Posterior vena cava (tissue), 2 donors: ENCODE measurements around the gene TLK1. TPM values are rescaled to one million over a fixed set of nuclear protein-coding genes. Genes with fewer than 3 reads are reported as not detected.
A peak's percentile ranks its signal among the peaks of the same experiment; 100 is the strongest.

Source experiments
- DNase-seq: peaks from one replicate; pipeline ENCODE4 v3.0.0-alpha.2; 2020; ENCODE audit warnings: low spot score
- intact Hi-C, 2 donors: fragments of 100-400 bp; cut with DNase I; formaldehyde crosslinking; loops; one replicate each; pipeline versions ENCODE4 v1.14.1 to v1.14.2; 2022 to 2023
- total RNA-seq, 2 donors: library from RNA; stranded (reverse); fragmentation: NEBNext Ultra II Directional; extraction: Animal tissue kit (Norgen Biotek cat#: 25700); gene quantifications; one replicate each; pipeline ENCODE4 v1.2.1, GENCODE V29; 2021
- donor health status: DM: yes; HTN: yes; CAD: no.
- donor health status: DM: yes; HTN: yes; CAD: no.

Gene TLK1
- total RNA-seq, 2 donors from 2014 or later = 48.6 to 55.3 TPM

DNA sequence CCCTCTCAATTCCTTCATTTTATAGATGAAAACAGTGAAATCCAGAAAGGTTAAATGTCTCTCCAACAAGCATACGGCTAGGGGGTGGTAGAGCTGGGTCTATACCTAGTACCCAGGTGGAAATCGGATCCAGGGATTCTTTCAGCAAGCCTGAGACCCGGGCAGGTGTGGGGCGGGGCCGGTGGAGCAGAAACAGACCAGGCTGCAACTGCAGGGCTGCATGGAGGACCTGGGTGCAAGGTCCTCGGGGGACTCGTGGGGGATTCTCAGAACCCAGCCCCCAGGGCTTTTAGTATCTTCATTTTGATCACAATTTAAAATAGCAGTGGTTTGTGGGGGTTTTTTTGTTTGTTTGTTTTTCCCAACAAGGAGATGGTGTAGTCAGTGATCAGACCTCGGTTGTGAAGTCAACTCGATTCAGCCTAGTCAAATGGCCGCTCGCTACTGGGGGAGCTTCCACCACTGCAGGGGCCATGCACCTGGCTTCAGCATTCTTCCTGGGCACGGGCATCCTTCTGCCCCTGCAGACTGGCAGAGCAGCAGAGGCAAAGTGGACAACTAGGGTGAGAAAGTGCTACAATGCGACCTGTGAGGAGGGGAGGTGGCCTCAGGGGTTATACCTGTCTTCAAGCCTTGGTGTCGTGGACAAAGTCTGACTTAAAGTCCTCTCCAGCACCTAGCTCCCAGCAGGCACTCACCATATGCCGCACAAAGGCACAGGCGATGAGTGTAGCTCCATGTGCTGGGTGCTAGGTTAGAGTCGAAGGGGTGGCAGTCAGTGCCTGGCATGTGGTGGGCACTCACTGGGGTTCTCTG is 185.4 kb downstream of the TLK1 start:
- no peak for DNase-seq
- intact Hi-C loops = loop anchor here in 1 of 2 donors (10.0 kb wide), 1 partner anchor 459 kb away; the partner anchor contains the start of genes DCAF17 and METTL8

DNA sequence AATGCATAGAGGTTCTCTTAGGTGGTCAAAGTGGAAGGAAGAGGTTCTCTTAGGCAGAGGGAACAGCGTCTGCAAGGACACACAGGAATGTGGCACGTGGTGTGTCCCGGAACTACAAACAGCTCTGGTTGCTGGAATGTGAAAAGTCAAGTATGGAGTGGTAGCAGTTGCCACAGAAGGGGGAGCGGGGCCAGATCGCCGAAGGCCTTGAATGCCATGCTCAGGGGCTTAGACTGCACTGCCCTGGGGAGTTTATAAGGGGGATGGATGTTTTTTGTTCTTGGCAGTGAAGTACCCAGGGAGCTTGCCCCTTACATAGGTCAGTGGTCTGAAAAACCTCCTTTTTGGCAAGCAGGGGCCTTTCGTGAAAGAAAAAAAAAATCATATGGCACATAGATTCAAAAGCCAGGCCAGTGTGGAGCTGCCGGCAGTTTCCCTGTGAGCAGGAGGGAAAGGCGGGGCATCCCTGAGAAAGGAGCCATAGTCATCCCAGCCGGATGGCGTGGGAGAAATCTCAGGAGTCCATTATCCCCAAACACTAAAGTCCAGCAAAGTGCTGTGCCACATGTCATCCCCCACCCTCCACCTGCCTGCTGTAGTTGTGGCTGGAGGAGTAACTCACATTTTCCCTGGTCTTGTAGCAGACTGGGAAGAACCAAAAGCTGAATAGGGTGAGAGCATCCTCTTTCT is 186.2 kb downstream of the TLK1 start:
- intact Hi-C loops = loop anchor here (5.0 to 10.0 kb wide), 3 partner anchors 188 to 460 kb away; partner anchors contain the start of genes DCAF17 (in 1 of the 2), METTL8 (in 1 of the 2) and TLK1 (in 1 of the 2)
- DNase-seq = no peak

DNA sequence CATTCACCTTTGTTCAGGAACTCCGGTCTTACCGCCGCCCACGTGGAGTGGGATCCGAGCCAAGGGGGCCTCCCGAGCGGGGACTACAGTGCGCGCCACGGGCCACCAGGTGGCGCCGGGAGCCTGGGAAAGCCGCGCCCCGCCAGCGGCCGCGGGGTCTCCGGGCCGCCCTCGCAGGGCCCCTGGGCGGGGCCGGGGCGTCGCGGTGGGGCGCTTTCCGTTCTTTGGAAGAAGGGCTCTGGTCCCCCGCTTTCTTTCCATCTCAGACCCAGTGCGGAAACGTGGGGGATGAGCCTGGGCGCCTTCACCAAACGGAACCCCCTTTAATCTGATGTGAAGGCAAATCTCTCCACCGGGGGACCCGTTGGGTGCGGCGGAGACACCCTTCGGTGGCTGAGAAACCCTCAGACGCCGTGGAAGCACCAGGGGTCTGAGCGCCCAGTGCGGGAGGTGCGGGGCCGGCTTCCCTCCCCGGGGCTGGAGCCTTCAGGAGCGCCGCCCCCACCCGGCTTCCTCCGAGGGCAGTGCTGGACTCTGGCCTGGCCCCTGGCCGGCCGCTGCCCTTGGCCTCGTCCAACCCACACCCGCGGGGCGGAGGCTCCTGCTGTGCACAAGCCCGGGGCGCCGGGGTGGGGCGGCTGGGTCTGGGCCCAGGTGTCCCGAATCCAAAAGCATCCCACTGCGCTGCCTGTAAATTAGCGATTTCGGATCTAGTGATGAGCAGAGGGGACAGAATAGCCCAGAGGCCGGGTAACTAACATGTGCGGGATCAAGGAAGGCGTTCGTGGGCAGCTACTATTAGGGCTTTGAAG is 187.0 kb downstream of the TLK1 start:
- intact Hi-C loops = loop anchor here (5.0 to 10.0 kb wide), 3 partner anchors 189 to 461 kb away; partner anchors contain the start of genes DCAF17 (in 1 of the 2), METTL8 (in 1 of the 2) and TLK1 (in 1 of the 2)
- DNase-seq = peak; percentile 95

DNA sequence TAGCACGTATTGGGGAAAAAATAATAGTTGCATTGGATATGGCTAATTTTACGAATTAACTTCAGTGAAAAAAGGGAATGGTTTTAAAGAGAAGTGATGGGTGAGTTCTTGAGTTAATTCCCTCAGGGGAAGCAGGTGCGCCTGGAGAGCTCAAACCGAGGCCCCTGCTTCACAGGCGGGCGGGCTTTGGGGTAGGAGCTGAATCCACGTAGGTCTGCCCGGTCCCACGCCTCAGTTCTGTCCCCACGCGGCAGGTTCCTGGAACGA is 187.5 kb downstream of the TLK1 start:
- intact Hi-C loops = loop anchor here (5.0 to 10.0 kb wide), 3 partner anchors 189 to 462 kb away; partner anchors contain the start of genes DCAF17 (in 1 of the 2), METTL8 (in 1 of the 2) and TLK1 (in 1 of the 2)
- no peak for DNase-seq

DNA sequence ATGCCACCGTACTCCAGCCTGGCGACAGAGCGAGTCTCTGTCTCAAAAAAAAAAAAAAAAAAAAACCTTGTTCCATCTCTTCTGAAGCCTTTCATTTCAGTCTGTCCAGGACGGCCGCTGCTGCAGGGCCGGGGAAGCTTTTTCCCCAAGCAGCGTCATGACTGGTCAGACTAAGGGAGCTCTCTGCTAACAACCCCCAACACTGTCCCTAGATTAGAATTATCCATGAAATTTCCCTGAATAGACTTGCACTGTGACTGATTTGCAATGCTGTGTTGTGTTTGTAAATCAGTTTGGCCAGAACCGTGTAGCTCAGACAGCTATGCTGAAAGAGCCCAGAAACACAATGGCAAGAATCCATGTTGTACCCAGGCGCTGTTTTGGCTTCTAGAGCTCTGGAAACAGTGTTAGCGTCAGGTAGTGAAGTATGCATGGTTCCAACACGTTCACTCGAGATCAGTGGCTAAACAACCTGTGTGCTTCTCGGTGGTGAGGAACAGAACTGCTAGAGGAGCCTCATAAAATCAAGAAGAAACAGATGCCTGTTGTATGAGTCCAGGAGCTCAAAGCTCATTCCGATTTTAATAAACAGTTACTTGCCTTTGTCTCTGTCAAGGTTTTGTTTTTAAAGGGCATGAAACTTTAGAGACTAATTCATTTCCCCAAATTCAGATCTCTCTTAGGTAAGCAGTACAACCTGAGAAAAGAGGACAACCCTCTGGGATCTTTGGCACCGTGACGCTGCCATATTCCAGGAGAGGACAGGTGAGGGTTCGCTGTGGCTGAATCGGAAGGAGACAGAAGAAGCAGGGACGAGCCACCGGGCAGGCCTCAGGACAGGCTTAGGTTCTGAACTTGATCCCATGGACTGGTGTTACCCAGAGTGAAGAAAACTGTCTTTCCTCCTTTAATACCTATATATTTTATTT is 188.1 kb downstream of the TLK1 start:
- intact Hi-C loops = loop anchor here (5.0 to 10.0 kb wide), 3 partner anchors 190 to 462 kb away; partner anchors contain the start of genes DCAF17 (in 1 of the 2), METTL8 (in 1 of the 2) and TLK1 (in 1 of the 2)

DNA sequence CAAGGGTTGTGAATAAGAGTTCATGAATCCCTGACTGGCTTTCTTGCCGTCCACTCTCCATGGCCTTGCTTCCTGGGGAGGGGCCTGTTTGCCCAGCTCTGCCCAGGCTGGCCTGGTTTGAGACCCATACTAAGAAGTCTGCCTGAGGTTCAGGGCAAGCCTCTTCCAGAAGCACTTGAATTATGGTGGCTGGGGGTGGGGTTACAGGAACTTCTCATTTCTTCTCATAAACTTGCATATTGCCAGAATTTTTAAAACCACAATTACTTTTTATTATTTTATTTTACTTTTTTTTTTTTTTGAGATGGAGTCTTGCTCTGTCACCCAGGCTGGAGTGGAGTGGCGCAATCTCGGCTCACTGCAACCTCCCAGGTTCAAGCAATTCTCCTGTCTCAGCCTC is 189.6 kb downstream of the TLK1 start:
- DNase-seq = no peak
- intact Hi-C loops = loop anchor here (5.0 to 10.0 kb wide), 3 partner anchors 191 to 464 kb away; partner anchors contain the start of genes DCAF17 (in 1 of the 2), METTL8 (in 1 of the 2) and TLK1 (in 1 of the 2)

More for the DNA sequence above, 188.1 kb downstream of the TLK1 start:
- DNase-seq = no peak

DNA sequence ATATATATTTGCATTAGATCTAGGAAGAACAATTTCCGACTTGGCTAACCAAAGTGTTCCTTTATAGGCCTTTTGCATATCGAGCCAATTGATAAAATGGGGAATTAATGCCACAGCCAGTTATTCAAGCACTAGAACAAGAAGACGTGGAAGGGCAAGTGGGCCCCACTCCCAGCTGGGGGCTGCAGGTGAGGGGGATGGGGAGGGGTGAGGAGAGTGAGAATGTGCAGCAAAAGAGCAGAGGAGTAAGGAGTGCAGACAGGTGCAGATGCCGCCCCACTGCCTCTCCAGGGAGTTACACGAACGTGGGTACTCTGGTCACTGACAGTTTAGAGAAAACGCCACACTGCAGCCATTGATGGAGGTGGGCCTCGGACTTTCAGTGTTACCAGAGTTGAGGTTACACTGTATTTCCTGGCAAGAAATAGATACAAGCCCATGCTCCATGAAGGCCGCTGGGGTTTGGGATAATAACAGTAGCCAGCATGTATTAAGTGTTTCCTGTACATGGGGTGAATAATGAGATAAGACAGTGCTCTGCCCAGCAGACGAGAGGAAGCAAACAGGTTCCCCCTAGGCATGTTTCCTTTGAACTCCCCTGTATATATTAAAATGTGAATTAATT is 190.7 kb downstream of the TLK1 start:
- intact Hi-C loops = loop anchor here (5.0 to 10.0 kb wide), 3 partner anchors 192 to 465 kb away; partner anchors contain the start of genes DCAF17 (in 1 of the 2), METTL8 (in 1 of the 2) and TLK1 (in 1 of the 2)

DNA sequence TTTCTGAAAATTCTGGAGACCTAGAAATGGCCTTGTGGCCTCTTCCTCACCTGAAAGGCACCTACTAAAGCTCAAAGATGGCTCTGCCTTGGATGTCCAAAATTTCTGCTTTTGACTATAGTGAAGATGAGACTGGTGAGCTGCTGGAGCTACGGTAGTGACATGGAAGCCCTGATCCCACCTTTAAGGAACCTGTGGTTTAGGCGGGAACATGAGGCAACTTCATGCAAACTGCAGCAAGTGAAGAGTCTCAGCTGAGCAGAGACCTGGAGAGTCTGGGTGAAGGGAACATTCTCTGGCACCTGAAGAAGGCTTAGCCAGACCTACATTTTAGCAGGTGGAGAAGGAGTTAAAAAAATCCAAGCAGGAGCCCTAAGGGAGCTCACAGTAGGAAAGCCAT is 191.7 kb downstream of the TLK1 start:
- intact Hi-C loops = no loop called here
- no peak for DNase-seq

More for the DNA sequence above, 190.7 kb downstream of the TLK1 start:
- DNase-seq = no peak

DNA sequence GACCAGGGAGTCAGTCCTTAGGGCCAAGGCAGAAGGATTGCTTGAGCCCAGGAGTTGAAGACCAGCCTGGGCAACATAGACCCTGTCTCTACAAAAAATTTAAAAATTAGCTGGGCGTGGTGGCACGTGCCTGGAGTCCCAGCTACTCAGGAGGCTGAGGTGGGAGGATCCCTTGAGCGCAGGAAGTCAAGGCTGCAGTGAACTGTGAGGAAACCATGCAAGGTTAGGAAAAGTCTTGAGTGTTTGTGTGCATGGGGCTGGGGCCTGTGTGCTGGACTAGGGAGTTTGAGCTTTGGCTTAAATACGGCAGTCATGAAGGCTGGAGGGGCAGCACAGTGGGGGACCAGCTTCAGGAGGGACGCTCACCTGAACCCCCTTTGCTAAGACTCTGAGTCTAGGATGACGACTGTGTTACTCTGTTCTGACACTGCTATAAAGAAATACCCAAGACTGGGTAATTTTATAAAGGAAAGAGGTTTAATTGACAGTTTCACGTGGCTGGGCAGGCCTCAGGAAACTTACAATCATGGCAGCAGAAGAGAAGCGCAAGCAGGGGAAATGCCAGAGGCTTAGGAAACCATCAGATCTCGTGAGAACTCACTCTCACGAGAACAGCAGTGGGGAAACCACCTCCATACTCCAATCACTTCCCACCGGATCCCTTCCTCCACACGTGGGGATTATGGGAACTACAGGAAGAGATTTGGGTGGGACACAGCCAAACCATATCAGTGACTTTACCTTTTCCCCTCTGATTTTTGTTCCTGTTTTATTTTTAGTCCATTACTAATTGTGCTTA is 192.3 kb downstream of the TLK1 start:
- no peak for DNase-seq
- intact Hi-C loops = no loop called here

DNA sequence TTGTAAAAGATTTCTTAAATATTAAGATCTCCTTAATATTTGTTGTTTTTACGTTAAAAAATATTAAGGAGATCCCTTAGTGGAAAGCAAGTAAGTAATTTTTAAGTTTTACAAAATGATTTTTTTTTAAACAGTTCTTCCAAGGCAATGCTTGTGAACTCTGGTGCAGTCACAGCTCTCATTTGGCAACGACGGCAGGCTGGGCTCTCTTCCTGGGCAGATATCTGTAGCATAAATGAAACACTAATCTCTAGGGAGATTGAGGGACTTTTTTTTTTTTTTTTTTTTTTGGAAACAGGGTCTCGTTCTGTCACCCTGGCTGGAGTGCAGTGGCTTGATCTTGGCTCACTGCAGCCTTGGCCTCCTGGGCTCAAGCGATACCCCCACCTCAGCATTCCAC is 193.1 kb downstream of the TLK1 start:
- intact Hi-C loops = no loop called here

DNA sequence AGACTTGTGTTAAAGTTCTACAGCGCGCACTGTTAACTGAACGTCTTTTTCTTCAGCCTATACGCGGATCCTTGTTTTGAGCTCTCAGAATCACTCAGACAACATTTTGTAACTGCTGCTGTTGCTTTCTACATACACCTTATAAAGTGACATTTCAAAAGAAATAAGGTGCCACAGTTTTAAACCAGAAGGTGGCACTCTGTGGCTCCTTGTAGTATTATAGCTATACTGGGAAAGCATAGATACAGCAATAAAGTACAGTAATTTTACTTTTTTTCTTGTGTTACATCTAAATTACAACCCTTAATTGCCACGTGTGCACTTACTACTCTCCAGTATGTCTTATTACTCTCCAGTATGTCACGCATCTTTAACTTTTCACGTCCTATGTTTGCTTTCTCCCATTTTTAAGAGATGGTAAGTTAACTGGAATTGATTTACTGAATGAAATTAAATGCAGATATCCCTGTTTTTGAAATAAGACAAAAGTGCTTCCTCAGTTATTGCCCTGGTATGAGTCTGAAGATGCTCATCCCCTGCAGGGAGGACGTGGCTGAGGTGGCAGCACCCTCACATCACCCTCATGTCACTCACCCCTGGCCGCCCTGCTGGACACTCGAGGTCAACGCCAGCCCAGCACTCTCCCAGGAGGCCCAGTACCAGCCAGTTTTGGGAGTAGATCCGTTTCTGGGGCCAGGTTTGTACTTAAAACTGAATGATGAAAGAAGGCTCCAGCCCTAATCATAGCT is 193.9 kb downstream of the TLK1 start:
- no peak for DNase-seq
- intact Hi-C loops = no loop called here

More for the DNA sequence above, 193.1 kb downstream of the TLK1 start:
- DNase-seq = no peak

DNA sequence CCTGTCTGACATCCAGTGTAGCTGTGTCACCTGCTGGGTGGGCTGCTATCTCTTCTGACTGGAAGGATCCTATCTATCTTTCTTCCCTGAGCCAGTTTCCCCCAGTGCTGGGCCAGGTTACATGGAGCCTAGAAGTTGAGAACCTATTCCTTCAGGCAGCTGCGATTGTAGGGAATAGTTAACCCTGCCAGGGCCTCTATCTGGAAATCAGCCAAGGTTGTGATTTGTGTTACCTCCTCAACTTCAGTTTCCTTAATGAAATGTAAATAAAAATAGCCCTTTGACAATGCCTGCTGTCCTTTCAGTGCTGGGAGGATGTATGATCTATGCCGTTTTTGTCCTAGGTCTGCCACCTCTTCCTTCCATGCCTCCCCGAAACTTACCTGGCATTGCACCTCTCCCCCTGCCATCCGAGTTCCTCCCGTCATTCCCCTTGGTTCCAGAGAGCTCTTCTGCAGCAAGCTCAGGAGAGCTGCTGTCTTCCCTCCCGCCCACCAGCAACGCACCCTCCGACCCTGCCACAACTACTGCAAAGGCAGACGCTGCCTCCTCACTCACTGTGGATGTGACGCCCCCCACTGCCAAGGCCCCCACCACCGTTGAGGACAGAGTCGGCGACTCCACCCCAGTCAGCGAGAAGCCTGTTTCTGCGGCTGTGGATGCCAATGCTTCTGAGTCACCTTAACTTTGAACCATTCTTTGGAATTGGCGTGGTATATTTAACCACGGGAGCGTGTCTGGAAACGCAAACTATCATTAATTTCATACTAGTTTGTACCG is 195.1 kb downstream of the TLK1 start:
- intact Hi-C loops = no loop called here
- no peak for DNase-seq

DNA sequence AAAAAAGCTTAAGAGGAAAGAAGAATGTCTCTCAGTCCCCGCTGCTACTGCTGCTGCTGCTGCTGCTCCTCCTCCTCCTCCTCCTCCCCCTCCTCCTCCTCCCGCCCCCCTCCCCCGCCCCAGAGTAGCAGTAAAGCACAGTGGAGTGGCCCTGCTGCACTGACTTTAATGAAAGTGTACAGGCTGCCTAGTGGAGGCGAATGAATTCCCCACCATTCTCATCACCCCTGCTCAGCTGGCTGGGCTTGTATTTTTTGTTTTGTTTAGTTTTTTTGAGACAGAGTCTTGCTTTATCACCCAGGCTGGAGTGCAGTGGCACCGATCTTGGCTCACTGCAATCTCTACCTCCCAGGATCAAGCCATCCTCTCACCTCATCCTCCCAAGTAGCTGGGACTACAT is 197.3 kb downstream of the TLK1 start:
- no peak for DNase-seq
- intact Hi-C loops = no loop called here

DNA sequence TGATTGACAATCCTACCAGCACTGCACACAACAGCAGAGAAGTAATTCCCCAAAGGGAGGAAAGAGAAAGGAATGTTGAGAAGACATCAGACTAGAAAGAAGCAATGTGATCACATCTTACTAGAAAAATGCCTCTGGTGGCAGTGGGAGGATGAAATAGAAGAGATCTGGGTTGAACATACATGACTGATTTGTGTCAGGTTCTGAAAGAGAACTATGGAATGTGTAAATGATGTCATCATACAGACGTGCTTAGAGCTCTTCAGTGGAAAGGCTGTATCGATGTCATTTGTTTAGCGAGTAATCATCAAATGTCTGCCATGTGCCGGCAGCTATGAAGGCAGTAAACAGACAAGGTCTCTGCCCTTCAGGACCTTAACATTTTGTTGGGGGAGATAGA is 206.8 kb downstream of the TLK1 start:
- no peak for DNase-seq
- intact Hi-C loops = no loop called here

DNA sequence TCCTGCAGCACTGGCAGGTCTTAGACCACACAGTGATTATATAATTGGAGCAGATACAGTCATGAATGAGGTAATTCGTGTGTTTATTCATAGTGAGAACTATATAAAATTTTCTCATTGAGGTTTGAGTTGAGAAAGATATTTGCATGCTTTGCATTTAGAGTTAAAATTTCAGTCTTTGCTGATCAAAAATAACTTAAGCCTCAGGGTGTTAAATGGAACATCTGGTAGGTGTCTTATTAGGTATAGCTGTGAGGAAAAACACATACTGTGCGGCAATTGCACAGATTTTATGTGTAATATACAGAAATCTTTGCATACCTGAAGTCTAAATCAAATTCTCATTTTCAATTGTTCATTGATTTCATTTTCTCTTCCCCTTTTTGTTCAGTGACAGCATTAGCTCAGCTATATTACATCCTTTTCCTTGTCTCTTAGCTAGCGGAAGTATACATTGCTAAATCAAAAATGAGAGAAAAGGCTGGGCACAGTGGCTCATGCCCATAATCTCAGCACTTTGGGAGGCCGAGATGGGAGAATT is 210.4 kb downstream of the TLK1 start:
- no peak for DNase-seq
- intact Hi-C loops = no loop called here
